ENCODE measurements around the gene MORN1.

GRCh38 chr1:2425892-2426291, 34.5 kb upstream of the MORN1 start:
- TF ChIP-seq EZH2phosphoT487 (conservative IDR thresholded peaks at IDR 0.05; ENCODE audit: low read length) (no peak), CTCF (IDR thresholded peaks at IDR 0.05; ENCODE audit: insufficient read depth, low read length, poor library complexity, severe bottlenecking) (no peak)
